Activated CD8-positive, alpha-beta memory T cell treated with anti-CD3 and anti-CD28 coated beads for 24 hours (primary cell): ENCODE measurements around the gene ANP32B.
A peak's percentile ranks its signal among the peaks of the same experiment; 100 is the strongest.
"Not testable (repeated sequence)": the region's sequence is repeated elsewhere in the genome, so short reads cannot be mapped to it uniquely, and the experiment has no call there.

Experiments used
- DNase-seq: peaks from one replicate; pipeline ENCODE4 v3.0.0-alpha.2; 2020

Gene ANP32B

DNA sequence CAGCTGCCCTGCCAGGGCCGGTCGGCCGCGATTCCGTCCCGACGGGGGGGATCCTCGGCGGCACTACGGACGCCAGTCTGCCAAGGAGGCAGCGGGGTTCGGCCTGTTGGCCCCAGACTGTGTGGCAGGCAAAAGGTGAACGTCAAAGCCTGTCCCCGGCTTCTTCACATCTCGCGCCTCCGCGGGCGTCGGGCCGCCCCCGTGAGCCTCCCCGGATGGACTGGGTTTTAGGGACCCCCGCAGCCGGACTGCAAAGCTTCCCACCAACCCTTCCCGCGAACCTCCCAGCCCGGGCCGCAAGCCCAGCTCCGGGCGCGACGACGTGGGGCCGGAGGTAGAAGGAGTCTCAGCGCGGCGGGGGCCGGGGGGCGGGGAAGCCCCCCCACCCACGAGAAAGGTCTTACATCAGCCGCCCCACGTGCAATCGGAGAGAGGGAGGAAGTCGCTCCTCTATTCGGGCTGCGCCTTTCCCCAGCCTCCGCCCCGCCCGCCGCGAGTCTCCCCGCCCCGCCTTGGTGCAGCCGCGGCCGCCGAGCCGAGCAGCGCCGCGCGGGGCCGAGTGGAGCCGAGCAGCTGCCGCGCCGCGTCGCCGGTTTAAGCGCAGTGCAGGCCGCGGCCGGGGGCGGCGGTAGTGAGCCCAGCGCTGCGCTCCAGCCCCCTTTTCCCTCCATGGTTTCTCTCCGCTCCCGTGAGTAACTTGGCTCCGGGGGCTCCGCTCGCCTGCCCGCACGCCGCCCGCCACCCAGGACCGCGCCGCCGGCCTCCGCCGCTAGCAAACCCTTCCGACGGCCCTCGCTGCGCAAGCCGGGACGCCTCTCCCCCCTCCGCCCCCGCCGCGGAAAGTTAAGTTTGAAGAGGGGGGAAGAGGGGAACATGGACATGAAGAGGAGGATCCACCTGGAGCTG is at the start of gene ANP32B:
Gene ANP32B, plus strand, starts transcription at position 659 of the 906 bp plus-strand sequence. Its CDS starts 215 bp downstream, at position 874.
- peak; percentile 98 for DNase-seq

DNA sequence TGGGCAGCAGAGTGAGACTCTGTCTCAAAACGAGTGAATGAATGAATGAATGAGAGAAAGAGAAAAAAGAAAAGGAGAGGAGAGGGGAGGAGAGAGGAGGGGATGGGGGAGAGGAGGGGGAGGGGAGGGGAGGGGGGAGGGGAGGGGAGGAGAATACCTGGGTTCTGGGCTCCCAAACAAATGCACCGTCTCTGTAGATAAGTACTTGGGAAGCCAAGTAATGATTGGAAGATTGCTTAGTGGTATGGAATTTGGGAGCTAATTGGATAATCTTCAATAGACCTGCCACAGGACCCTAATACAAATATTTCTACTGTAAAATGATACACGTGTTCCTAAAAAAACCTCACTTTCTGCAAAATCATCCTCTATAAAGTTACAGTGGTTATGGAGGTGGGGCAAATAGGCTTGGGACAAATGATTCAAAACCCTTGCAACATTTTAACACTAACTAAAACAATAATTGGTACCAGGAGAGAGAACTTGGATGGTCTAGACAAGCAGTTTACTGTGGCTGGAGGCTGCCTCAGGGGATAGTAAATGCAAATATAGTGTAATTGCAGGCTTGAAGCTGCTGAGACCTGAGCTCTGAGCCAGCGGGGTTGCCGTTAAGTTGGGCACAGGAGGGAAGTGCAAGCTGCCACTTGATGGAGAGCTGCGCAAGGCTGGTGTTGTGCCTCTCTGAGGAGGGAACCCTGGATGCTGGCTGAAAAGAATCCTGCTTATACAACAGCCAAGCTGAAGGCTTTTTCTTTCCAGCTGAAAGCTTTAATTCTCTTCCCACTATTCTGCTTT is 48.6 kb upstream of the ANP32B start:
- no peak for DNase-seq

DNA sequence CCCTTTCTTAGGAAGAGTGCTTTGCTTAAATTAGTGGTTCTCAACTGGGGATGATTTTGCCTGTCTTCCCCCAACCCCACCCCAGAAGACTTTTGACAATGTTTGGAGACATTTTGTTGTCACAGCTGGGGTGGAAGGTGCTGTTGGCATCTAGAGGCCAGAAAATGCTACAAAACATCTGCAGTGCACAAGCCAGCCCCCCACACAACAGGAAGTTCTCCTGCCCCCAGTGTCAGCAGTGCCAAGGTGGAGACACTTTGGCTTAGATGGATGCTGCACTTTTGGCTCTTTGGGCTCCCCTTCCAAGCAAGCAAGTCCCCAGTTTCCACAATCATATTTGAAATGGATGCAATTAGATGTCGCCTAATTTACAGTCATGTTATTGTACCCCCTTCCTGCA is 47.9 kb upstream of the ANP32B start:
- DNase-seq, result no peak

DNA sequence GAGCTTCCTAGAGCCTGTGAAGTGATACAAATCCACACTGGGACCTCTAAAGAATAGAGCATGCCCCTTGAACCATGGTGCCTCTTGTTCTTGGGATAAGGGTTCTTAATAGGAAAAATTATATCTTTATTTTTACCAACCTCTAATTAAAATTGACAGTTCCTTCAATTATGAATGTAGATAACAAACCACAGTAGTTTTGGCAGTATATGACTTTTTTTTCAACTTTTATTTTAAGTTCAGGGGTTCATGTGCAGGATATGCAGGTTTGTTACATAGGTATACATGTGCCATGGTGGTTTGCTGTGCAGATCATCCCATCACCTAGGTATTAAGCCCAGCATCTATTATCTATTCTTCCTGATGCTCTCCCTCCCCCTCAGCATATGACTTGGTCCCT is 46.1 kb upstream of the ANP32B start:
- no peak for DNase-seq

DNA sequence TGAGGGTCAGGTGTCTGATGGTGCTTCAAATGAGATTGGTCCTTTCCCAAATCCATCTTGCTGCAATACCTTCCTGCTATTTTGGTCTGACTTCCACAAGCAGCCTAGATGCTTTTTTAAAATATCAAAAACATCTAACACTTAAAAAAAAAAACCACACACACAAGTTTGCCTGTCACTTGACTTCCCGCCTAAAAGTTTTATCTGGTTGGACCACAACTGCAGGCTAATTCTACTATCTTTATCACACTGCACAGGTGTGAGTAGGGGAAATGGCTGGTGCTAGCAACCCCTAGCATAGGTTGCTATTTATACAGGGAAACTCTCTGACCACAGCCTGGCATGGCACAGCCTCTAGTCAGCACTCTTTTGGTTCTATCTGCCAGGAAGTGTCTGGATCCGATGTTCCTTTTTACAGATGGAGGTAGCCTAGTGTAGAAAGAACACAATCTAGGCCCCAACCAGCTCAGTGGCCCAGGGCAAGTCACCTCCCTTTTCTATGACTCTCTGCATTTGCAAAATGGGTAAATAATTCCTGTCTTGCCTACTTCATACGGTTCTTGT is 45.0 kb upstream of the ANP32B start, which contains the start of gene HEMGN:
Gene HEMGN, minus strand, starts transcription at position 92 of the 564 bp plus-strand sequence. Its CDS starts 36 bp downstream, at position 56.
- DNase-seq, result peak; percentile 65

DNA sequence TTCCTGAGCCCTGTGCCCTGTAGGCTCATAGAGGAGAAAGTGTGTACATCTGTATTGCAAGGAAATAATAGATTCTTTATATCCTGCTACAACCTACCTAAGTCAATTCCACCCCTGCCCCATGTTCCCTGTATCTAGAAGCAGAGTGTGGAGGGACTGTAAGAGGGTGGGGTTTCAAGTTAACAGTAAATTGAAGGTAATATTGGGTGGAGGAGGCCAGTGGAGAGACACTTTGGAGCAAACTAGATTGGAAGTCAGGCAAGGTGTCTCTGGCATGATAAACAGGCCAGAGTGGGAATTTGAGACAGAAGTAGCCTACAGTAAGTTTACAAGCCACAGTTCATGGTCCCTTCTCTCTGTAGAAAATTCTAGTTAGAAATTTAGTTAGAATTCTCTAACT is 42.9 kb upstream of the ANP32B start:
- DNase-seq, result no peak

DNA sequence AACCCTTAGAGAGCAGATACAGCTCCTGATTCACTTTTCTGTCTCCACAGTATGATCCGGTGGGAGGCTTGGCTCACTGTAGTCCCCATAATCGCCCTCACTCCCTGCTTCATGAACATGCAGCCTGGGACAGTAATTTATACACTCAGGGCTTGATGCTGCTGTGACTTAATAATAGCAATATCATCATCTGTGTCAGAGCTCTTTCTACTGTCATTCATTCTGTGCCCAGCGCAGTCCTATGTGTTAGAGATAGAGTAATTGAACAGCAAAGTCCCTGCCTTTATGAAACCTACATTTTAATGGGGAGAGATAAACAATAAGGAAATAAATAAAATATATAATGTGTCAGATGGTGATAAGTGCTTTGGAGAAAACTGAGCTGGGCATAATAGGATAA is 42.4 kb upstream of the ANP32B start:
- no peak for DNase-seq

DNA sequence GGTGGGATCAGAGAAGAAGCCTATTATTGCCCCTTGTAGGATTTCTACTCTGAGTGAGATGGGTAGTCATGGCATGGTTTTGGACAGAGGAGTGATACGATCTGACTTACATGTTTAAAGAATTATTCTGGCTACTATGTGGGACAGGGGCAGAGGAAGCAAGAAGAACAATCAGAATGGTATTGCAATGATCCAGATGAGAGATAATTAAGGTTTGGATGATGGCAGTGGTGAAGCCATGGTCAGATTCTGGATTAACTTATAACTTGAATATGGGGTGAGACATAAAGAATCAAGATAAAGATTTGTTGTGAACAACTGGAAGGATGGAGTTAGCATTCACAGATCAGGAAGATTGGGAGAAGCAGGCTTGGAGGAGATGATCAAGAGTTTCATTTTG is 41.8 kb upstream of the ANP32B start:
- DNase-seq, result no peak

DNA sequence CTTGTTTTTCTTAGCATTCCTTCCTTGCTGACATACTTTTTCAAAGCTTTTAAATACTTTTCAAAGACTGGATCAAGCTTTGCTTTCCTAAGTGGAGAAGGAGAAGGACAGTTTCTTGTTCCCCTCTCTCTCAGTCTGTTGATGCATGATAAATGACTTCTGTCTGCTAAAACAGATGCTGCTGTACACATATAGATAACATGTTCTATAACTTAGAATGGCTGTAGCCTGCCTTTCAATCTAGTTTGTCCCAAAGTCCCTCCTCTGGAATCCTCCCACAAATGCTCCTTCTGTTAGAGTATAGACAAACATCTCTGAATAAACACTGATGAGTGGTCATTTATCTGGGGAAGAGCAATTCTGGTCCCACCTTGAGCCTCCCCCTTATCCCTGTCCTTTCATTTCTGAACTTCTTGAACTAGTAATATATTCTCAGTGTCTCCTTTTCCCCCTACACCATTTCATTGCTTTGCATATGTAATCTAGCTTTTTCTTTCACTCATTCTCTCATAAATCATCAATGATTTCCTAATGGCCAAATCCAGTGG is 39.8 kb upstream of the ANP32B start:
- DNase-seq, result no peak

DNA sequence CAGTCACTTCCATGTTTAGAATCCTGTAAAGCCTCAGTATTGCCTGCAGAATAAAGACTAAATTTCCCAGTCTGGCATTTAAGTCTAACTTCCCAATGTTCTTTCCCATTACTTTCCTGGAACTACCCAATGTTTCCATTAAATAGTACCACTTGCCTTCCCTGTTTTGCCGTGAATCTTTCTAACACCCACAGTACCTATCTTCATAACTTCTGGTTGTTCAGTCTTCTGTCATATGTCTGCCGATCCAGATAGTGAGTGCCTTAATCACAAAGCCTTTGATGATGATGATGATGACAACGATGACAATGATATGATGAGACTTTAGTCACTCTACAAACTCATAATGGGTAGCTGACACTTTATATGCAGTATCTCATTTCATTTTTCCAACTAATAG is 38.5 kb upstream of the ANP32B start:
- no peak for DNase-seq

DNA sequence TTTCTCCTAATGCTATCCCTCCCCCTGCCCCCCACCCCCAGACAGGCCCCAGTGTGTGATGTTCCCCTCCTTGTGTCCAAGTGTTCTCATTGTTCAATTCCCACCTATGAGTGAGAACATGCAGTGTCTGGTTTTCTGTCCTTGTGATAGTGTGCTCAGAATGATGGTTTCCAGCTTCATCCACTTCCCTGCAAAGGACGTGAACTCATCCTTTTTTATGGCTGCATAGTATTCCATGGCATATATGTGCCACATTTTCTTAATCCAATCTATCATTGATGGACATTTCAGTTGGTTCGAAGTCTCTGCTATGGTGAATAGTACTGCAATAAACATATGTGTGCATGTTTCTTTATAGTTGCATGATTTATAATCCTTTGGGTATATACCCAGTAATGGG is 37.7 kb upstream of the ANP32B start:
- not testable (repeated sequence) for DNase-seq

DNA sequence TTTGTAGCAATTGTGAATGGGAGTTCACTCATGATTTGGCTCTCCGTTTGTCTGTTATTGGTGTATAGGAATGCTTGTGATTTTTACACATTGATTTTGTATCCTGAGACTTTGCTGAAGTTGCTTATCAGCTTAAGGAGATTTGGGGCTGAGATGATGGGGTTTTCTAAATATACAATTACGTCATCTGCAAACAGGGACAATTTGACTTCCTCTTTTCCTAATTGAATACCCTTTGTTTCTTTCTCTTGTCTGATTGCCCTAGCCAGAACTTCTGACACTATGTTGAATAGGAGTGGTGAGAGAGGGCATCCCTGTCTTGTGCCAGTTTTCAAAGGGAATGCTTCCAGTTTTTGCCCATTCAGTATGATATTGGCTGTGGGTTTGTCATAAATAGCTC is 36.0 kb upstream of the ANP32B start:
- DNase-seq, result not testable (repeated sequence)

DNA sequence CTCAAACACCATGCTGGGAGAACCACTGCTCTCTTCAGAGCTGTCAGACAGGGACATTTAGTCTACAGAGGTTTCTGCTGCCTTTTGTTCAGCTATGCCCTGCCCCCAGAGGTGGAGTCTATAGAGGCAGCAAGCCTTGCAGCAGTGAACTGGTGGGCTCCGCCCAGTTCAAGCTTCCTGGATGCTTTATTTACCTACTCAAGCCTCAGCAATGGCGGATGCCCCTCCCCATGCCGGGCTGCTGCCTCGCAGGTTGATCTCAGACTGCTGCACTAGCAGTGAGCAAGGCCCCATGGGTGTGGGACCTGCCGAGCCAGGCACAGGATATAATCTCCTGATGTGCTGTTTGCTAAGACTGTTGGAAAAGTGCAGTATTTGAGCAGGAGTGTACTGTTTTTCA is 32.3 kb upstream of the ANP32B start:
- not testable (repeated sequence) for DNase-seq

DNA sequence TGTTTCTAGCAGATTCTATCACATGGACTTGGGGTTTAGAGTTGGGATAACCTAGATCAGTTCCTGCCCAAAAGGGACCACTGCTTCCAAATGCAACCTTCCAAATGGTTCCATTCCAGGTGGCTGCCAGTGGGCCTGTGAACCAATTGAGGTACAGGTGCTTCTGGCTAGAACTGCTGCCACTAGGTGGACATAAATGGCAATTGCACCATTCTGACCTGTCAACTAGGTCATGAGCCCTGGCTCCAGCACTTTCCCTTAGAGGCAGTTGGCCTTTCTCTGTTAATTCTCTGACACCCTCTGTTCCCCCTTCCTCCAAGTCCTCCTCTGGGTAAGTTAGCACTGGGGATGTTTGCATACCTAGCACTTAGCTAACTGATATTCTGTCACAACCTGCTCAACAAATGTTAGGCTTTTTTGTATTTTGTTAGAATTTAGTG is 28.6 kb upstream of the ANP32B start:
- DNase-seq, result peak; percentile 71

DNA sequence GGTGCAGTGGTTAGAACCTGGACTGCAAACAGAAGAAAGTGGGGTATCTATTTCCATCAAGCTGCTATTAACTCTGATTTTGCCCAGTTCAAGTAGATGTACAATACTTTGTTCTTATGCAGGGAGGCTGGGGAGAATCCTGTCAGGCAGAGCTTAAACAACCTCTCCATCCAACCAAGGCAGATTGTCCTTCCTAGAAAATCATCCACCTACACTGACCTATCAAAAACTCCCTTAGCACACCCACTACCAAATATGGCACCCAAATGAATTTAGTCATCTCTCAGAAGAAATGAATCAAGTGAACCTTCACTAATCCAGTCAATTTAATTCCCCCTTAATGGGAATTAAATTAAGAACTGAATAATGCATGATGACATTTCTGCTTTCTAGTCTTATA is 26.8 kb upstream of the ANP32B start:
- no peak for DNase-seq

DNA sequence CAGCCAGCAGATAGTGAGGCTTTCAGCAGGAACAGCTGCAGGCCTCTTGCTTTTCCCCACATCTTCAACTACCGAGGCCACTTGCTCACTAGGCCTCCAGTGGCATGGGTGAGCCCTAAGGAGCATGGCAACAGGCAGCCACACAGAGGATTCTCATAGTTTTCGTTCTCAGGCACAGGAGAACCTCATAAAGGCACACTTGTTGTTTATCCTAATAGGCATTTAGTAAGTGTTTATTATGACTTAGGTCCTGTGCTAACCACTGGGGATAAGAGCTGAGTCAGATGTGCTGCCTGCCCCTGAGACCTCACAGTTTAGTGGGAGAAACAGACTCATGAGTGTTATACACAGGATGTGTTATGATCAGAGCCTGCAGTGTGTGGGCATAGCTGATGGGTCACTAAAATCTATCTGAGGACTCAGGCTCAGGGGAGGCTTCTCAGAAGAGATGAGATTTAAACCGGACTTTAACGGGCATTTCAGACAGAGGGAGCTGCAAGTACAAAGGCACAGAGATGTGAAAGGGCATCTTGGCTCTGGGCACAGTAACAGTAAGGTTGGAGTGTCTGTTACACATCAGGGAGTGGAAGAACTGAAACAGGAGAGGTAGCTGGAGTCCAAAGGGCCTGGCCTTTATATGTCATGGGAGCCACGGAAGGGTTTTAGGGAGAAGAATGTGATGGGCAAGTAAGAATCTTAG is 24.2 kb upstream of the ANP32B start:
- no peak for DNase-seq

DNA sequence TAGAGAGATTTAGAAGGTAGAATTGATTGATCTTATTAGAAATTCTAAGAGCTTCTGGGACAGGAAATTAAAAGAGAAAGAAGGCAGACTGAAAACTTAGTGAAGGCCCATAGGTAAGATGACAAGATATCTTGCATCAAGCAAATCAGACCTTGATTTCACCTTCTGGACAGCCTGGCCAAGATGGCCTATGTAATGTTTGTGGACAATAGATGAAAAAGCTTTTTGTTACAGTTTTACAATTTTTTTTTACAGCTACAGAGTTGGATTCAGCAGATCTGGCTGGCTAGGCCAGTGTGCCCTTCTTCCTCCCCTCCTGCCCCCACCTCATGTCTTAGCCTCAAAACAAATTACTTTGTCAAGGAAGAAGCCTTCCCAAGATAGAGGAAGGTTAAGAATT is 23.6 kb upstream of the ANP32B start:
- DNase-seq, result no peak

DNA sequence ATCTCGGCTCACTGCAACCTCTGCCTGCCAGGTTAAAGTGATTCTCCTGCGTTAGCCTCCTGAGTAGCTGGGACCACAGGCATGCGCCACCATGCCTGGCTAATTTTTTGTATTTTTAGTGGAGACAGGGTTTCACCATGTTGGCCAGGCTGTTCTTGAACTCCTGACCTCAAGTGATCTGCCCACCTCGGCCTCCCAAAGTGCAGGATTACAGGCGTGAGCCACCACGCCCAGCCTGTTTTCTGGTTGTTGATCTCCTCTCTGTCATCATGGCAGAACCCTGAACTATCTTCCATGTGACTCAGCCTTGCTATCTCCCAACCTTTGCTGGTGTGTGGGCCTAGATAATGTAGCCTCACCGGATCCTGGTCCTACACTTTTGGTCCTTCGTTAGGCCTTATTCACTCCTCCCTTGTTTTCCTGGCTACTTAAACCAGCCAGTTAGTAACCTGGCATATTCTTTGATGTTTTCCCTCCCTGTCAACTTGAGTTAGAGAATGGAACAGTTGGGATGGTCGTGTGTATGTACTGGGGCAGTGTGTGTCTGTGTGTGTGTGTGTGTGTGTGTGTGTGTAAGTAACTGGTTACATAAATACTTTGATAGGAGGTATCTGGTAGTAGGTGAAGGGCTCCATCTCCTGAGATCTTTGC is 22.3 kb upstream of the ANP32B start:
- DNase-seq, result not testable (repeated sequence)

DNA sequence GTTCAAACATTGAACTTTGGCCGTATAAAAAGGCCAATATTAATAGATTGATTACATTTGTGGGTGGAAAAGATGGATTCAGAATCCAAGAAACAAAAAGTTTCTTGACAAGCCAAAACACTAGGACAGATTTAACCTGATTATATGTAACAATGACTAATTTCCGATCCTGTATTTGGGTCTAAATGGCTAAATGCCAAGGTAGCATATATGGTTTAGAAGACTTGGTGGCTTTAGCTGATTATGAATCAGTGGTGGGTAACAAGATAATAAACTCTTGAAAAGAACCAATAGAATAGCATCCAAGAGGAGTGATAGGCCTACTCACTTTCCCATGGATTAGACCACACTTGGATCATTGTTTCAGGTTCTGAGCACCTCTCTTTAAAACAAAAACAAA is 21.8 kb upstream of the ANP32B start:
- DNase-seq, result no peak

DNA sequence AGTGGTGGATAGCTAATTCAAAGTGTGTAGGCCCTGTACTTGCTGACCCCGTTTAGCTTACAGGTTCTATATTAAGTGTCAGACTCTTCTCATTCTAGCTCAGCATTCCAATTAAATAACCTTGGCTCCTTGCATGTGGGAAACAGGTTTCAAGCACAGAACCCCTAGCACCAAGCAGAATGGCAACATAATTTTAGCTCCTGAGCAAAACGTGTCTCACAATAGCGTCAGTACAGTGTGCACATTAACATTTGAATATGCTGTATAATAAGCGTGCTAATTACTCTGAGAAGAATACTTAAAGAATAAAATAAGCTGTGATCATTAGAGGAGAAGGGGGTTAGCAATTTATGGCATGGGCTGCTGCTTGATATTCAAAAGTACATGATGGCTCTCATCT is 21.0 kb upstream of the ANP32B start:
- DNase-seq, result no peak

DNA sequence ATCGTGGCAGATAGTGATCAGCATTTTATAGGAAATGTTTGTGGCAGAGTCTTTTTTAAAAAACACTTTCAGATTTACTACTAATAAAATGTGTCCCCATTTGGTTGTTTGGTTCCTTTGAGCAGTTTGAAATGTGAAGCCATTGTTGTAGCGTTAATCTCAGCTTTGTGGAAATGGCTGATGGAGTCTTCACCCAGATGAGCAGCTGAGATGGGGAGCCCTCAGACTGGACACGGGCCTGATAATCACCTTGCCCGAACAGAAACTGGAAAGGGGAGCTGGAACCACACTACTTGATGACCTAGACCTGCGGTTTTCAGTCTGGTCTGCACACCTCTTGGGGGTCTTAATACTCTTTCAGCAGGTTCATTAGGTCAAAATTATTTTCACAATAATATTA is 20.6 kb upstream of the ANP32B start:
- DNase-seq, result no peak

DNA sequence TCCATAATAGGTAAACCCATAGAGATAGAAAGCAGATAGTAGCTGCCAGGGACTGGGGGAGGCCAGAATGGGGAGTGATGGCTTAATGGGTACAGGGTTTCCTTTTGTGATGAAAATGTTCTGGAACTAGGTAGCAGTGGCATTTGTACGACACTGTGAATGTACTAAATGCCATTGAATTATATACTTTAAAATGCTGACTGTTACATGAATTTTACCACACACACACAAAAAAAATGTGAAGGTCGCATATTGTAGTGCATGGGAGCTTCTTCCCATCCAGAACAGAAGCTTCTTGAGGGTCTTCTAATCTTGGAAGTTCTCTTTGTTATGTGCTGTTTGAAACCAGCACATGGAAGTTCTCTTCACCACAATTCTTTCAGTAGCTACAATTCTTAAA is 19.9 kb upstream of the ANP32B start:
- no peak for DNase-seq
